ENCODE measurements around the gene SKP1.
A peak's percentile ranks its signal among the peaks of the same experiment; 100 is the strongest.
"Not testable (repeated sequence)": the region's sequence is repeated elsewhere in the genome, so short reads cannot be mapped to it uniquely, and the experiment has no call there.

Gene SKP1

GRCh38 chr5:134176511-134177368, at the start of gene SKP1:
Gene SKP1, minus strand, starts transcription at chr5:134176950. Its CDS starts 2,928 bp downstream, at chr5:134174022.
- TF ChIP-seq CTCF (conservative IDR thresholded peaks at IDR 0.05; ENCODE audit: control insufficient read depth, insufficient read depth, low read depth, low read length), result no peak

DNA sequence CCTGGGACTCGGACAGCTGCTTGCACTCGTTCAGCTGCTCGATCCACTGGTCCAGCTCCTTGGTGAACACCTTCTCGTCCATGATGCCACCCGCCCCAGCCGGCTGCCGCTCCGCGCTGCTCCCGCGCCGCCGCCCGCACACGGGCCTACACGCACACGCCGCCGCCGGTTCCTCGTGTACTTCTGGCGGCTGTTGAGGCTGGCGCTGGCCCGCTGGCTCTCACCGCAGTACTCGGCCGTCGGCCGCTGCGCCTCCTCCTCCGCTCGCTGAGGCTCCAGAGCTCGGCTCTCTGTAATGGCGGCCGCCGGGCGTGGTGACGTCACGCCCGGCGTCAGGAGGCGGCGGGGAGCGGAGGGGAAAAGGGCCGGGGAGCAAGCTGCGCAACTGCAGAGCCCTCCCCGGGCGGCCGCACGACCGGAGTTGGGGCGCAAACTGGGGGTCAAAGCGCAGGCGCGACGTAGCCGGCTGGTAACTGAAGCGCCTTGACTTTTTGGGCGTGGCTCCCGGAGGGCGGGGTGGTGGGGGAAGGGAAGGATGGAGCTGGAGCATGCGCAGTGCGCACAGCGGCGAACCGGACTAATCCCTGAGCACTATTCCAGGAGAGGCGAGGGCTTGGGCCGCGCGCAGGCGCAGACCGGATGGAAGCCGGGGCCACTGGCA, 49.2 kb upstream of the SKP1 start, which contains the start of gene PPP2CA:
PPP2CA (minus strand) TSS at position 294 of the 661 bp plus-strand sequence; CDS start at position 82, 212 bp downstream.
- peak; percentile 98 for DNase-seq (ENCODE audit: low read depth)
- peak within 1 kb of the TSS; percentile 92 for H3K4me3 ChIP-seq (ENCODE audit: control insufficient read depth, low read depth, low read length)
- TF ChIP-seq CTCF (conservative IDR thresholded peaks at IDR 0.05; ENCODE audit: control insufficient read depth, insufficient read depth, low read depth, low read length), result no peak

More at GRCh38 chr5:134176511-134177368, at the start of gene SKP1:
- peak; percentile 72 for DNase-seq (ENCODE audit: low read depth)
- H3K4me3 ChIP-seq (ENCODE audit: control insufficient read depth, low read depth, low read length), result peak within 1 kb of the TSS; percentile 64

DNA sequence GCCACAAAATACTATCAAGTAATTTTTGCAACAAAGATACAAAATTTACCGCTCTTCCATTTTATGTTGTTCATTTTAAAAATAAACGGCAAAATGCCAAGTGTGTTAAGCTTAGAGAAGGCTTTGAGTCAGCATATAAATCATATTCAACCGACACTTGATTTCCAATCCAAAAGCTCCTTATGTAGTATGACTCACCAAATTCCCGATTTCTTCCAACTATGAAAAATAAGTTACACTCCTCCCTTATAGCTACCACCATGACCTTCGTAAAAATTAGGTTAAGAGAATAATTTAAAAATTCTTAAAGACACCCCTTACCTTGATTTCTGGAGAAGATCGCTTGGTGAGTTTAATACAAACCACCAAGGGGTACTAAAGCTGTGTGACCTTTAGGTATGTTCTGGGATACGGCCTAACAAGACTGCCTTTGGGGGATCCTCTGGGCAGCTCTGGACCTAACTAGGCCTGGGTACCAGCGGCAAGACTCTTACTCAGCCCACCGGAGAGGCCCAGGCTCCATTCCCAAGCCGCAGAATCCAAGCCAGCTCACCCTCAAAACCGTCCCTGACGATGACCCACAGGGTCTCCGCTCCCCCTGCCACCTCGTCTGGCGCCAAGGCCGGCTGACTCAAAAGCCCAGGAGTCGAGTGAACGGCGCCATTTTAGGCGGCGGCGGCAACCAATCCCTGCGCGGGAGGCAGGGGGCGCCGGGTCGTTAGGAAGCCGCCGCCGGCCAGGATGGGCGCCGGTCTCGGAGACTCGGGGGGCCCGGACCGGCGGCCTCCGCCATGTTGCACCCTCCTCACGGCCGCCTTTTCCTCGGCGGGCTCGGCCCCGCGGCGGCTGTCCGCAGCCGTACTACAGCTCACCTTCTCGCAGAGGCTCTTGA, 48.4 kb upstream of the SKP1 start:
- peak; percentile 92 for DNase-seq (ENCODE audit: low read depth)
- TF ChIP-seq CTCF (conservative IDR thresholded peaks at IDR 0.05; ENCODE audit: control insufficient read depth, insufficient read depth, low read depth, low read length), result no peak
- peak overlapping the region; percentile 92 for H3K4me3 ChIP-seq (ENCODE audit: control insufficient read depth, low read depth, low read length)

DNA sequence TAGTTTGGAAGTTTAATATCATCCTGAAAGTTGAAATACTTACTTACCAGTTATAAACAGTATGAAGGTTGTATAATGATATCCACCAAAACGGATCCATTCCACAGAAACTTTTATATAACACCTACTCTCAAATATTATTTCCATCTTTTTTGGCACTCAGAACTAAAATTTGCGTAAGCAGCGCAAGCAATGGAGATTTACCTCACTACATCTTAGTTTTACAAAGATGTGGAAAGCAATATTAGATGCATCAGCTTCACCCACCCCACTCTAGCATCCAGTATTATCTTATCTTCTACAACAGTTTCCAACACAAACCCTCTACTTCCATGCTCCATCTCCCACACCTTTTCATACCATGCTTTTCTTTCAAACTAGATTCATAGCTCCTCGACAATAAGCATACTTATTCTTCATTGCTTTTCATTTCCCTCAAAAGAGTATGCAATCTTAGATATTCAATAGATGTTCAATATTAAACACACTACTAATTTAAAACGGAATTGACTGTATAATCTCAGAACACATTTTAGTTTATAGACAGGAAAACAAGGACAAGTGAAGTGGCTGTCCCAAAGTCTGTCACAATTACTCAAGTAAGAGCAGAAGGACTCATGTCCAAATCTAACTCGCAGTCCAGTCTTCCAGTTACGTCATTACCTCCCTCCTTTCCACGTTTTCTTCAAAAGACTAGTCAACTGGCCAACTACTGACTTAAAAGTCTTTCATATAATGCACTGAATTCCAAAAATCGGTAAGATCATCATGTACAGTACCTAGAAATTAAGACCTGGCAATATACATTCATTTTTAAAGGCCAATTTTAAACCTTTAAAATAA, 46.9 kb upstream of the SKP1 start:
- TF ChIP-seq CTCF (conservative IDR thresholded peaks at IDR 0.05; ENCODE audit: control insufficient read depth, insufficient read depth, low read depth, low read length), result no peak
- peak; percentile 63 for DNase-seq (ENCODE audit: low read depth)
- peak overlapping the region; percentile 92 for H3K4me3 ChIP-seq (ENCODE audit: control insufficient read depth, low read depth, low read length)

- DNase-seq (ENCODE audit: low read depth); H3K4me3 ChIP-seq (ENCODE audit: control insufficient read depth, low read depth, low read length): not testable (repeated sequence)
These were observed 44.9 kb upstream of the SKP1 start for GRCh38 chr5:134221690-134222089.

DNA sequence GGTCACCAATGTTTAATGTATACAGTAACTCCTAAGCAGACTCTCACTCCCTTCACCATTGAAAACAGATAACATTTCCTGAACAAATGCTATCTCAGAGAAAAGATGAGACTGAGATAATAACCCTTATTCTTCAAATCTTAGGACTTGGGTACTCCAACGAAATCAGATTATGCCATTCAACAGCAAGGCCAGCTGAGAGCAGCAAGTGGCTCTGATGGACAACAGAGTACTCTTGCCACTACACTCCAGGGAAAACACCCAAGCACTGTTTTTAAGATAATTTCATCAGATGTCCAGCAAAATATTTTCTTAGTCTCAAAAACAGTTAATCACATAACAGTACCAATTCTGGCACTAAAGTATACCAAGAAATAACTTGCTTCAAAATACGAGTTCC, 39.0 kb upstream of the SKP1 start:
- H3K4me3 ChIP-seq (ENCODE audit: control insufficient read depth, low read depth, low read length), result no peak overlapping the region
- TF ChIP-seq CTCF (conservative IDR thresholded peaks at IDR 0.05; ENCODE audit: control insufficient read depth, insufficient read depth, low read depth, low read length), result no peak
- DNase-seq (ENCODE audit: low read depth), result no peak

DNA sequence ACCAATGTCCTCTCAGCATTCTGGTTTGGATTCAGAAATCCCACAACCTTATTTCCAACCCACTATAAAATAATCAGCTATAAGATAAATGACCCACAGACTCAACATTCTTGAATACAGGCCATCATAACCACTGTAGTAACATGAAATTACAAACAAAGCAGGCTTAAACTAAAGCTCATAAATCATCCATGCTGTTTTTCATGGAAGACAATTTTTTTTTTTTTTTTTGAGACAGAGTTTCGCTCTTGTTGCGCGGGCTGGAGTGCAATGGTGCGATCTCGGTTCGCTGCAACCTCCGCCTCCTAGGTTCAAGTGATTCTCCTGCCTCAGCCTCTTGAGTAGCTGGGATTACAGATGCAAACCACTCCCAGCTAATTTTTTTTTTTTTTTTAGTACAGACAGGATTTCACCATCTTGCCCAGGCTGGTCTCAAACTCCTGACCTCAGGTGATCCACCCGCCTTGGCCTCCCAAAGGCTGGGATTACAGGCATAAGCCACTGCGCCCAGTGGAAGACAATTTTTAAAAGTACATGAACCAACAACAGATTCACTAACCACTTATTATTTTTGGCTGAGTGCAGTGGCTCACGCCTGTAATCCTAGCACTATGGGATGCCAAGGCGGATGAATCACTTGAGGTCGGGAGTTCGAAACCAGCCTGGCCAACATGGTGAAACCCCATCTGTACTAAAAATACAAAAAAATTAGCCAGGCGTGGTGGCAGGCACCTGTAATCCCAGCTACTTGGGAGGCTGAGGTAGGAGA, 34.7 kb upstream of the SKP1 start:
- peak; percentile 79 for DNase-seq (ENCODE audit: low read depth)
- H3K4me3 ChIP-seq (ENCODE audit: control insufficient read depth, low read depth, low read length), result not testable (repeated sequence)

Data from fibroblast of mammary gland (primary cell).